Measurements from ENCODE around the gene KCTD20.
"Not testable (repeated sequence)": the region's sequence is repeated elsewhere in the genome, so short reads cannot be mapped to it uniquely, and the experiment has no call there.

KCTD20 gene

GRCh38 chr6:36442671-36443470 is at the start of gene KCTD20, which contains the start of gene PXT1:
Gene KCTD20, plus strand, starts transcription at chr6:36443000. Its CDS starts 27,098 bp downstream, at chr6:36470098.
Gene PXT1, minus strand, starts transcription at chr6:36442854. Its CDS starts 16,772 bp downstream, at chr6:36426082.
- peak; percentile 66 to 86 (median 72) for DNase-seq (ENCODE audit: low read depth in 4 of 4, low spot score in 1 of 4)

- no peak for DNase-seq (ENCODE audit: low read depth in 4 of 4, low spot score in 1 of 4)
Observed at GRCh38 chr6:36399970-36400369, 42.8 kb upstream of the KCTD20 start.

- DNase-seq (ENCODE audit: low read depth in 4 of 4, low spot score in 1 of 4), result no peak
Observed at GRCh38 chr6:36402481-36402880, 40.3 kb upstream of the KCTD20 start.

- no peak for DNase-seq (ENCODE audit: low read depth in 4 of 4, low spot score in 1 of 4)
Observed at GRCh38 chr6:36404164-36404563, 38.6 kb upstream of the KCTD20 start.

GRCh38 chr6:36409718-36410117 is 33.1 kb upstream of the KCTD20 start:
- DNase-seq (ENCODE audit: low read depth in 4 of 4, low spot score in 1 of 4), result not testable (repeated sequence)

- DNase-seq (ENCODE audit: low read depth in 4 of 4, low spot score in 1 of 4), result no peak
Observed at GRCh38 chr6:36413489-36414480, 29.0 kb upstream of the KCTD20 start.

GRCh38 chr6:36414481-36414880 is 28.3 kb upstream of the KCTD20 start:
- no peak for DNase-seq (ENCODE audit: low read depth in 4 of 4, low spot score in 1 of 4)

- DNase-seq (ENCODE audit: low read depth in 4 of 4, low spot score in 1 of 4), result no peak
Observed at GRCh38 chr6:36418558-36418957, 24.2 kb upstream of the KCTD20 start.

- no peak for DNase-seq (ENCODE audit: low read depth in 4 of 4, low spot score in 1 of 4)
Observed at GRCh38 chr6:36419310-36419709, 23.5 kb upstream of the KCTD20 start.

- no peak for DNase-seq (ENCODE audit: low read depth in 4 of 4, low spot score in 1 of 4)
Observed at GRCh38 chr6:36422714-36423100, 20.1 kb upstream of the KCTD20 start.

GRCh38 chr6:36423101-36423824 is 19.5 kb upstream of the KCTD20 start:
- DNase-seq (ENCODE audit: low read depth in 4 of 4, low spot score in 1 of 4), result peak; percentile 92 to 99 (median 97)

- no peak for DNase-seq (ENCODE audit: low read depth in 4 of 4, low spot score in 1 of 4)
Observed at GRCh38 chr6:36426622-36427021, 16.2 kb upstream of the KCTD20 start.

- DNase-seq (ENCODE audit: low read depth in 4 of 4, low spot score in 1 of 4), result no peak
Observed at GRCh38 chr6:36428911-36429310, 13.9 kb upstream of the KCTD20 start.

- DNase-seq (ENCODE audit: low read depth in 4 of 4, low spot score in 1 of 4), result no peak
Observed at GRCh38 chr6:36430351-36430750, 12.4 kb upstream of the KCTD20 start.

GRCh38 chr6:36431197-36431596 is 11.6 kb upstream of the KCTD20 start:
- no peak for DNase-seq (ENCODE audit: low read depth in 4 of 4, low spot score in 1 of 4)

- no peak for DNase-seq (ENCODE audit: low read depth in 4 of 4, low spot score in 1 of 4)
Observed at GRCh38 chr6:36432151-36432671, 10.6 kb upstream of the KCTD20 start.

GRCh38 chr6:36436466-36436865 is 6.3 kb upstream of the KCTD20 start:
- no peak for DNase-seq (ENCODE audit: low read depth in 4 of 4, low spot score in 1 of 4)

- peak; percentile 48 to 80 (median 62) for DNase-seq (ENCODE audit: low read depth in 4 of 4, low spot score in 1 of 4)
Observed at GRCh38 chr6:36441307-36441894, 1.4 kb upstream of the KCTD20 start.

GRCh38 chr6:36442103-36442670 is 613 bp upstream of the KCTD20 start:
- no peak for DNase-seq (ENCODE audit: low read depth in 4 of 4, low spot score in 1 of 4)

All from stimulated activated CD4-positive, alpha-beta T cell treated with anti-CD3 and anti-CD28 coated beads, Interleukin-1b, Interleukin-23, amount 100 ng/mL, for 24 hours (primary cell).